WTC11 (cell line): ENCODE measurements around the gene PCDHA8. TPM values are rescaled to one million over a fixed set of nuclear protein-coding genes. Genes with fewer than 3 reads are reported as not detected.

Source experiments
- ATAC-seq: fragments of 200-7000 bp; cut with Tn5 transposase; 2 replicates; pipeline ENCODE4 v1.10.0; 2021; ENCODE audit warnings: mild to moderate bottlenecking, moderate library complexity
- CTCF ChIA-PET: fragments of 300-600 bp; sonication (Branson Sonifier 250); formaldehyde crosslinking; loops from one replicate; lab custom pipeline; 2021; ENCODE audit warnings: antibody characterized with exemption; lab: Charles Lee
- POLR2A ChIA-PET: fragments of 350-600 bp; sonication (Branson Sonifier 250); formaldehyde crosslinking; loops from one replicate; lab custom pipeline; 2021; ENCODE audit warnings: antibody characterized with exemption; lab: Charles Lee
- DNase-seq: peaks from one replicate; pipeline ENCODE4 v3.0.0; 2021; ENCODE audit warnings: low spot score
- H3K27ac Mint-ChIP-seq: 2 replicates; pipeline ENCODE4 v1.8.0; 2021; ENCODE audit warnings: mixed read lengths
- H3K27me3 Mint-ChIP-seq: 2 replicates; pipeline ENCODE4 v1.8.0; 2021; ENCODE audit warnings: low read depth, mild to moderate bottlenecking, moderate library complexity, mixed read lengths
- H3K36me3 Mint-ChIP-seq: 2 replicates; pipeline ENCODE4 v1.8.0; 2021; ENCODE audit warnings: mixed read lengths
- H3K4me1 Mint-ChIP-seq: 2 replicates; pipeline ENCODE4 v1.8.0; 2022; ENCODE audit warnings: mixed read lengths
- H3K4me3 Mint-ChIP-seq: 2 replicates; pipeline ENCODE4 v1.8.0; 2021; ENCODE audit warnings: mild to moderate bottlenecking, moderate library complexity, mixed read lengths
- H3K9me3 Mint-ChIP-seq: 2 replicates; pipeline ENCODE4 v1.8.0; 2021; ENCODE audit warnings: mixed read lengths
- CBFB ChIP-seq: sonication (generic); formaldehyde crosslinking; IDR thresholded peaks from 2 replicates; pipeline ENCODE4 v1.8.1; 2022; ENCODE audit warnings: mild to moderate bottlenecking, low read depth, missing genetic modification reagents
- CDX4 ChIP-seq: fragments of 250-450 bp; sonication (Bioruptor Pico); IDR thresholded peaks from 2 replicates; pipeline ENCODE4 v1.9.0; 2021; ENCODE audit warnings: moderate library complexity, mild to moderate bottlenecking, inconsistent platforms, borderline replicate concordance
- CREB1 ChIP-seq: sonication (generic); formaldehyde crosslinking; IDR thresholded peaks from 2 replicates; pipeline ENCODE4 v1.8.0; 2023; ENCODE audit warnings: mild to moderate bottlenecking, missing genetic modification reagents
- CREM ChIP-seq: sonication (generic); formaldehyde crosslinking; IDR thresholded peaks from 2 replicates; pipeline ENCODE4 v1.8.1; 2022; ENCODE audit warnings: mild to moderate bottlenecking, missing genetic modification reagents, moderate library complexity
- E2F1 ChIP-seq: sonication (generic); formaldehyde crosslinking; IDR thresholded peaks from 2 replicates; pipeline ENCODE4 v1.8.0; 2022; ENCODE audit warnings: mild to moderate bottlenecking, missing genetic modification reagents
- FOXP4 ChIP-seq: sonication (generic); formaldehyde crosslinking; IDR thresholded peaks from 2 replicates; pipeline ENCODE4 v1.8.0; 2022; ENCODE audit warnings: mild to moderate bottlenecking, missing genetic modification reagents
- GABPB1 ChIP-seq: sonication (generic); formaldehyde crosslinking; IDR thresholded peaks from 2 replicates; pipeline ENCODE4 v1.8.1; 2023; ENCODE audit warnings: mild to moderate bottlenecking, missing genetic modification reagents
- HMGA2 ChIP-seq: fragments of 250-450 bp; sonication (Bioruptor Pico); IDR thresholded peaks from 2 replicates; pipeline ENCODE4 v1.4.0; 2021; ENCODE audit warnings: mild to moderate bottlenecking, moderate library complexity
- IRF2 ChIP-seq: sonication (generic); formaldehyde crosslinking; IDR thresholded peaks from 2 replicates; pipeline ENCODE4 v1.8.0; 2022; ENCODE audit warnings: low read depth, missing genetic modification reagents, borderline replicate concordance
- JAZF1 ChIP-seq: fragments of 250-450 bp; sonication (Bioruptor Pico); IDR thresholded peaks from 2 replicates; pipeline ENCODE4 v1.9.0; 2021; ENCODE audit warnings: moderate library complexity, mild to moderate bottlenecking, inconsistent platforms
- JUN ChIP-seq: sonication (generic); formaldehyde crosslinking; IDR thresholded peaks from 2 replicates; pipeline ENCODE4 v1.8.0; 2023; ENCODE audit warnings: mild to moderate bottlenecking, missing genetic modification reagents
- MYBL2 ChIP-seq: sonication (generic); formaldehyde crosslinking; IDR thresholded peaks from 2 replicates; pipeline ENCODE4 v1.8.1; 2023; ENCODE audit warnings: mild to moderate bottlenecking, moderate library complexity, missing genetic modification reagents
- OVOL2 ChIP-seq: fragments of 250-450 bp; sonication (Bioruptor Pico); IDR thresholded peaks from 2 replicates; pipeline ENCODE4 v1.9.0; 2021; ENCODE audit warnings: mild to moderate bottlenecking, borderline replicate concordance
- PRRX2 ChIP-seq: fragments of 250-450 bp; sonication (Bioruptor Pico); IDR thresholded peaks from 2 replicates; pipeline ENCODE4 v1.8.0; 2021; ENCODE audit warnings: mild to moderate bottlenecking
- ZBTB21 ChIP-seq: sonication (generic); formaldehyde crosslinking; IDR thresholded peaks from 2 replicates; pipeline ENCODE4 v1.8.1; 2023; ENCODE audit warnings: mild to moderate bottlenecking, missing genetic modification reagents, borderline replicate concordance
- ZMAT4 ChIP-seq: fragments of 250-450 bp; sonication (Bioruptor Pico); IDR thresholded peaks from 2 replicates; pipeline ENCODE4 v1.9.0; 2021; ENCODE audit warnings: mild to moderate bottlenecking
- ZNF219 ChIP-seq: sonication (generic); formaldehyde crosslinking; IDR thresholded peaks from 2 replicates; pipeline ENCODE4 v1.8.0; 2023; ENCODE audit warnings: missing genetic modification reagents, mild to moderate bottlenecking, borderline replicate concordance
- total RNA-seq: library from RNA; stranded (reverse); gene quantifications from 3 replicates; pipeline ENCODE4 v1.2.3, GENCODE V29; 2021
- TF ChIP-seq, protein P1 (sequence below): fragments of 250-450 bp; sonication (Bioruptor Pico); conservative IDR thresholded peaks from 2 replicates; pipeline ENCODE4 v1.9.0; 2021; ENCODE audit warnings: mild to moderate bottlenecking
- TF ChIP-seq, protein P2 (sequence below): sonication (generic); formaldehyde crosslinking; IDR thresholded peaks from 2 replicates; pipeline ENCODE4 v1.8.0; 2022; ENCODE audit warnings: mild to moderate bottlenecking, missing genetic modification reagents

PCDHA8 gene
- total RNA-seq, 1 experiment from 2014 or later: 1.3 TPM

DNA sequence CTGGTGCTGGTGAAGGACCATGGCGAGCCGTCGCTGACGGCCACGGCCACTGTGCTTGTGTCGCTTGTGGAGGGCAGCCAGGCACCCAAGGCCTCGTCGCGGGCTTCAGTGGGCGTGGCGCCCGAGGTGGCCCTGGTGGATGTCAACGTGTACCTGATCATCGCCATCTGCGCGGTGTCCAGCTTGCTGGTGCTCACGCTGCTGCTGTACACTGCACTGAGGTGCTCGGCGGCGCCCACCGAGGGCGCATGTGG is 16.9 kb downstream of the PCDHA8 start (continued):
- TF ChIP-seq FOXP4 (no peak), MYBL2 (CRISPR knock-in tag) (no peak), GABPB1 (CRISPR knock-in tag) (no peak), HMGA2 (CRISPR knock-in tag) (no peak), CREB1 (CRISPR knock-in tag) (no peak), CDX4 (CRISPR knock-in tag) (no peak), ZBTB21 (CRISPR knock-in tag) (no peak), JAZF1 (CRISPR knock-in tag) (no peak), CBFB (CRISPR knock-in tag) (no peak), JUN (CRISPR knock-in tag) (no peak), CREM (CRISPR knock-in tag) (no peak)
- TF ChIP-seq, protein P1, sequence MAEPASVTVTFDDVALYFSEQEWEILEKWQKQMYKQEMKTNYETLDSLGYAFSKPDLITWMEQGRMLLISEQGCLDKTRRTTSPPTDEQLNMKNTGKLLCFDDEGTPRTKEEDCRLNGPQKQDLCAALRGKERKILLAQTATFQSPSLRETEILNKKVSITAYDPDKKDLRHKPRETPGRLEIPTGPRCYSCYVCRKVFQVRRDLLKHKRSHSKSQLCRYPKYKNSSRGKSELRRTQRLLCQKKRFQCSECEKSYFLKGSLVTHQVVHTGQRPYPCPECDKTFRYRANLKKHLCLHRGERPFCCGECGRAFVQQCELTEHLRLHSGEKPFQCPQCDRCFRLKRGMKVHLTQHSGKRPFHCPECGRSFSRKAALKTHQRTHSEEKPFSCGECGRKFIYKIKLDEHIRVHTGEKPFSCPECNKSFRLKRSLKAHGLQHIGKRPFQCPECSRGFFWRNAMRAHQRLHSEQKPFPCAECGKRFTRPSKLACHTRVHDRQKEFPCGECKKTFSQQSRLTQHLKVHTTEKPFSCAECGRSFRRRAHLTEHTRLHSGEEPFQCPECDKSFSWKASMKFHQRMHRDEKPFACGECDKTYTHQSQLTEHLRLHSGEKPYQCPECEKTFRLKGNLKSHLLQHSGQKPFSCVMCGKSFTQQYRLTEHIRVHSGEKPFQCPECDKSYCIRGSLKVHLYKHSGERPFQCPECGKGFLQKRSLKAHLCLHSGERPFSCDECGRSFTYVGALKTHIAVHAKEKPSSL: no peak

DNA sequence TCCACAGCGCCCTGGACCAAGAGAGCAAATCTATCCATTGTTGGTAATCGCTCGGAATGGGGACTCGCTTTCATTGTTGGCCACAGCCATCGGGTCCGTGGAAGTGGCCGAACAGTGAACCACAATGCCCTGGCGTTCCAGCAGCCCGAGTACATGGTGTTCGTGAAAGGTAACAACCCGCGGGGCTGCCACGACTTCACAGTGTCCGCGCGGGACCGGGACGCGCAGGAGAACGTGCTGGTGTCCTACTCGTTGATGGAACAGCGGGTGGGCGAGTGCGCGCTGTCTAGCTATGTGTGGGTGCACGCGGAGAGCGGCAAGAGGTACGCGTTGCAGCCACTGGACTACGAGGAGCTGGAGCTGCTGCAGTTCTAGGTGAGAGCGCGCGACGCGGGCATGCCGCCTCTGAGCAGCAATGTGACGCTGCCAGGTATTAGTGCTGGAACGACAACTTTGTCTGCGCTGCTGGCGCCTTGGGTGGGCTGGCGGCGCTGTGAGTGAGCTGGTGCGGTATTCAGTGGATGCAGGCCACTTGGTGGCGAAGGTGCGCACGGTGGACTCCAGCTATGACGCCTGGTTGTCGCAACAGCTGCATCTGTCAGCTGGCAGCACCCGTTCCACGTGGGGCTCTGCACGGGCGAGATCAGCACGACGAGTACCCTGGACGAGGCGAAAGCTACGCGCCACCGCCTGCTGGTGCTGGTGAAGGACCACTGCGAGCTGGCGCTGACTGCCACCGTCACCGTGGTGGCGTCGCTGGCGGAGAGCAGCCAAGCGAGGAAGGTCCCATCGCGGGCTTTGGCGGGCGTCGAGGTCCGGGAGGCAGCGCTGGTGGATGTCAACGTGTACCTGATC is 21.7 kb downstream of the PCDHA8 start:
- peaks cover 8% of the 10 kb centered on the region for H3K4me1 Mint-ChIP-seq
- no peak overlapping the region for H3K4me3 Mint-ChIP-seq
- H3K36me3 Mint-ChIP-seq: peaks cover 45% of the 10 kb centered on the region
- CTCF ChIA-PET: interaction anchor here (0.8 to 4.0 kb wide), 3 partner anchors 21 to 259 kb away, joined by 4 to 17 read pairs (median 10); partner anchors contain the start of genes PCDHA8 and PCDHB4
- no peak for TF ChIP-seq ZNF219
- TF ChIP-seq OVOL2 (CRISPR knock-in tag): no peak
- TF ChIP-seq, protein P2, sequence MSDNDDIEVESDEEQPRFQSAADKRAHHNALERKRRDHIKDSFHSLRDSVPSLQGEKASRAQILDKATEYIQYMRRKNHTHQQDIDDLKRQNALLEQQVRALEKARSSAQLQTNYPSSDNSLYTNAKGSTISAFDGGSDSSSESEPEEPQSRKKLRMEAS (CRISPR knock-in tag): no peak
- TF ChIP-seq PRRX2 (CRISPR knock-in tag): no peak
- no peak for TF ChIP-seq E2F1 (CRISPR knock-in tag)
- TF ChIP-seq IRF2 (CRISPR knock-in tag): no peak
- no peak for TF ChIP-seq ZMAT4 (CRISPR knock-in tag)
- TF ChIP-seq, all 79 proteins: peak for 0
- peaks cover 24% of the 10 kb centered on the region for H3K9me3 Mint-ChIP-seq
- ATAC-seq: no peak
- no peak overlapping the region for H3K27ac Mint-ChIP-seq
- no peak for DNase-seq
- POLR2A ChIA-PET: no interaction called here
- no peaks in the 10 kb centered on the region for H3K27me3 Mint-ChIP-seq
